Tracheal epithelial cell (primary cell): ENCODE measurements around the gene CCDC167. TPM values are rescaled to one million over a fixed set of nuclear protein-coding genes. Genes with fewer than 3 reads are reported as not detected.

ENCODE experiments used
- total RNA-seq: library from RNA; depleted of rRNA; stranded (reverse); fragments of >200 nt; gene quantifications from 2 replicates; pipeline ENCODE4 v1.2.1, GENCODE V29; 2014

Gene CCDC167
- total RNA-seq = 29.8 and 41.2 TPM in 2 replicates

GRCh38 chr6:37499433-37500293 is at the start of gene CCDC167:
Gene CCDC167 (minus strand): TSS chr6:37499893. CDS start chr6:37499863, 30 bp downstream.

Other genes starting within 250 kb of the CCDC167 start
- 5.1 and 7.2 TPM in 2 replicates for gene TBC1D22B, start 242.1 kb downstream of the CCDC167 start, total RNA-seq
- gene TMEM217, start 241.7 kb downstream of the CCDC167 start, total RNA-seq = 4.8 TPM in 1 of 2 replicates, not detected in the other
- gene RNF8, start 145.9 kb downstream of the CCDC167 start, total RNA-seq = 21.1 and 26.7 TPM in 2 replicates
- 13.6 and 22.9 TPM in 2 replicates for gene CMTR1, start 66.7 kb downstream of the CCDC167 start, total RNA-seq
- 0.43 and 0.48 TPM in 2 replicates for gene MDGA1, start 198.0 kb upstream of the CCDC167 start, total RNA-seq